ENCODE data around the gene ADRB1.

The ADRB1 gene

GRCh38 chr10:114017873-114018272, 25.8 kb upstream of the ADRB1 start:
- TF ChIP-seq EZH2phosphoT487 (IDR thresholded peaks at IDR 0.05; ENCODE audit: borderline replicate concordance, low read length) (no peak), CTCF (IDR thresholded peaks at IDR 0.05; ENCODE audit: low read depth, low read length, poor library complexity, severe bottlenecking) (no peak)
- H3K27me3 ChIP-seq (ENCODE audit: control insufficient read depth, low read length): peaks cover 6% of the 10 kb centered on the region; the same call in 1 of the 2 replicates
- H3K9me3 ChIP-seq (ENCODE audit: control insufficient read depth, insufficient read depth, low read length): peaks cover 4% of the 10 kb centered on the region
- no peaks in the 10 kb centered on the region for H3K9me2 ChIP-seq (replicated peaks; ENCODE audit: control insufficient read depth, low read length)
- H3K27ac ChIP-seq (ENCODE audit: low read depth, low read length): no peak overlapping the region
- no peaks in the 10 kb centered on the region for H3K36me3 ChIP-seq (ENCODE audit: control insufficient read depth, low read length)
- H3F3A ChIP-seq (ENCODE audit: control insufficient read depth, insufficient read depth): no peaks in the 10 kb centered on the region
- H3K4me3 ChIP-seq (ENCODE audit: low read length): no peak overlapping the region
- no peaks in the 10 kb centered on the region for H4K20me1 ChIP-seq (ENCODE audit: control insufficient read depth, insufficient read depth, low read depth, low read length)
- no peak overlapping the region for H3K4me2 ChIP-seq (ENCODE audit: low read length)
- H3K79me2 ChIP-seq (ENCODE audit: control insufficient read depth, low read length): no peaks in the 10 kb centered on the region
- peaks cover 4% of the 10 kb centered on the region for H3K4me1 ChIP-seq (ENCODE audit: control insufficient read depth, low read length)

- Histone ChIP-seq H3K27me3 (ENCODE audit: control insufficient read depth, low read length) (peaks cover 8% of the 10 kb centered on the region; the same call in 1 of the 2 replicates), H3K9me3 (ENCODE audit: control insufficient read depth, insufficient read depth, low read length) (peaks cover 4% of the 10 kb centered on the region), H3K9me2 (replicated peaks; ENCODE audit: control insufficient read depth, low read length) (no peaks in the 10 kb centered on the region), H3K79me2 (ENCODE audit: control insufficient read depth, low read length) (no peaks in the 10 kb centered on the region), H3K4me3 (ENCODE audit: low read length) (no peak overlapping the region), H3K4me1 (ENCODE audit: control insufficient read depth, low read length) (peaks cover 9% of the 10 kb centered on the region), H3K4me2 (ENCODE audit: low read length) (no peak overlapping the region), H3F3A (ENCODE audit: control insufficient read depth, insufficient read depth) (no peaks in the 10 kb centered on the region), H4K20me1 (ENCODE audit: control insufficient read depth, insufficient read depth, low read depth, low read length) (no peaks in the 10 kb centered on the region), H3K36me3 (ENCODE audit: control insufficient read depth, low read length) (no peaks in the 10 kb centered on the region), H3K27ac (ENCODE audit: low read depth, low read length) (no peak overlapping the region)
- TF ChIP-seq CTCF (IDR thresholded peaks at IDR 0.05; ENCODE audit: low read depth, low read length, poor library complexity, severe bottlenecking) (no peak), EZH2phosphoT487 (IDR thresholded peaks at IDR 0.05; ENCODE audit: borderline replicate concordance, low read length) (no peak)
These were observed 24.4 kb upstream of the ADRB1 start for GRCh38 chr10:114019226-114019625.

GRCh38 chr10:114021154-114021553, 22.5 kb upstream of the ADRB1 start:
- H3K4me3 ChIP-seq (ENCODE audit: low read length): no peak overlapping the region
- H3K27ac ChIP-seq (ENCODE audit: low read depth, low read length): no peak overlapping the region
- no peaks in the 10 kb centered on the region for H3F3A ChIP-seq (ENCODE audit: control insufficient read depth, insufficient read depth)
- no peaks in the 10 kb centered on the region for H3K9me3 ChIP-seq (ENCODE audit: control insufficient read depth, insufficient read depth, low read length)
- peaks cover 29% of the 10 kb centered on the region for H3K4me1 ChIP-seq (ENCODE audit: control insufficient read depth, low read length)
- H4K20me1 ChIP-seq (ENCODE audit: control insufficient read depth, insufficient read depth, low read depth, low read length): no peaks in the 10 kb centered on the region
- H3K79me2 ChIP-seq (ENCODE audit: control insufficient read depth, low read length): no peaks in the 10 kb centered on the region
- H3K9me2 ChIP-seq (replicated peaks; ENCODE audit: control insufficient read depth, low read length): no peaks in the 10 kb centered on the region
- no peak overlapping the region for H3K4me2 ChIP-seq (ENCODE audit: low read length)
- H3K36me3 ChIP-seq (ENCODE audit: control insufficient read depth, low read length): no peaks in the 10 kb centered on the region
- TF ChIP-seq CTCF (IDR thresholded peaks at IDR 0.05; ENCODE audit: low read depth, low read length, poor library complexity, severe bottlenecking) (no peak), EZH2phosphoT487 (IDR thresholded peaks at IDR 0.05; ENCODE audit: borderline replicate concordance, low read length) (no peak)
- peaks cover 5% of the 10 kb centered on the region; the same call in 1 of the 2 replicates for H3K27me3 ChIP-seq (ENCODE audit: control insufficient read depth, low read length)

Data from DOHH2 (cell line).